ENCODE measurements around the gene RHBDD1.

RHBDD1 gene

DNA sequence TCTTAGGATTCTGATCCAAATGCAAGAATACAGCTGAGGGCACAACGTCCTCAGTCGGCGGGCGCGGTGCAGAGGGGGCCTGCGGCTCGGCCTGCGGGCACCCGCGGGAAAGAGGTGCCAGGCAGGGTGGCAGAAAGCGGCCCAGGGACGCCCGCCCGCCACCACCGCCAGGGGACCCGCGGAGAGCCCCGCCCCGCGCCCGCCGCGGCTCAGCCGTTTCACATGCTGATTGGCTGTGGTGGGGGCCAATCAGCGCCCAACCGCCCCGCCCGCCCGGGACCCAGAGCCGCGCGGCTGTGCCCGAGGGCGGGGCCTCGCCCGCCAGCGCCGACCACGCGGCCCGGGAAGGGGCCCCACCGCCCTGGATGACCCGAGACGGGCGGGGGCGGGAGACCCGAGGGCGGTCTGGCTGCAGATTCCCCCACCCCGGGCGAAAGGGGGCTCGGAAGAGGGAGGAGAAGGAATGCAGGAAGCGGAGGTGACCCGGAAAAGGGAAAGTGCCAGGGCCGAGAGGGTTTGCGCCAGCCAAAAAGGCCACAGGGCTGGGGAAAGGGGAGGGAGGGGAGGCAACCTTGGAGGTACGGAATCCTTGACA is 44.3 kb upstream of the RHBDD1 start:
- no peak for DNase-seq (ENCODE audit: low read depth)
- peak overlapping the region; percentile 57 for H3K4me3 ChIP-seq (ENCODE audit: low read depth, low read length)
- TF ChIP-seq, protein P1, sequence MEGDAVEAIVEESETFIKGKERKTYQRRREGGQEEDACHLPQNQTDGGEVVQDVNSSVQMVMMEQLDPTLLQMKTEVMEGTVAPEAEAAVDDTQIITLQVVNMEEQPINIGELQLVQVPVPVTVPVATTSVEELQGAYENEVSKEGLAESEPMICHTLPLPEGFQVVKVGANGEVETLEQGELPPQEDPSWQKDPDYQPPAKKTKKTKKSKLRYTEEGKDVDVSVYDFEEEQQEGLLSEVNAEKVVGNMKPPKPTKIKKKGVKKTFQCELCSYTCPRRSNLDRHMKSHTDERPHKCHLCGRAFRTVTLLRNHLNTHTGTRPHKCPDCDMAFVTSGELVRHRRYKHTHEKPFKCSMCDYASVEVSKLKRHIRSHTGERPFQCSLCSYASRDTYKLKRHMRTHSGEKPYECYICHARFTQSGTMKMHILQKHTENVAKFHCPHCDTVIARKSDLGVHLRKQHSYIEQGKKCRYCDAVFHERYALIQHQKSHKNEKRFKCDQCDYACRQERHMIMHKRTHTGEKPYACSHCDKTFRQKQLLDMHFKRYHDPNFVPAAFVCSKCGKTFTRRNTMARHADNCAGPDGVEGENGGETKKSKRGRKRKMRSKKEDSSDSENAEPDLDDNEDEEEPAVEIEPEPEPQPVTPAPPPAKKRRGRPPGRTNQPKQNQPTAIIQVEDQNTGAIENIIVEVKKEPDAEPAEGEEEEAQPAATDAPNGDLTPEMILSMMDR (IDR thresholded peaks at IDR 0.05; ENCODE audit: control insufficient read depth, extremely low read depth, insufficient read depth): 0 out of 2 replicates have a peak, but pooled peaks have one; percentile 13

DNA sequence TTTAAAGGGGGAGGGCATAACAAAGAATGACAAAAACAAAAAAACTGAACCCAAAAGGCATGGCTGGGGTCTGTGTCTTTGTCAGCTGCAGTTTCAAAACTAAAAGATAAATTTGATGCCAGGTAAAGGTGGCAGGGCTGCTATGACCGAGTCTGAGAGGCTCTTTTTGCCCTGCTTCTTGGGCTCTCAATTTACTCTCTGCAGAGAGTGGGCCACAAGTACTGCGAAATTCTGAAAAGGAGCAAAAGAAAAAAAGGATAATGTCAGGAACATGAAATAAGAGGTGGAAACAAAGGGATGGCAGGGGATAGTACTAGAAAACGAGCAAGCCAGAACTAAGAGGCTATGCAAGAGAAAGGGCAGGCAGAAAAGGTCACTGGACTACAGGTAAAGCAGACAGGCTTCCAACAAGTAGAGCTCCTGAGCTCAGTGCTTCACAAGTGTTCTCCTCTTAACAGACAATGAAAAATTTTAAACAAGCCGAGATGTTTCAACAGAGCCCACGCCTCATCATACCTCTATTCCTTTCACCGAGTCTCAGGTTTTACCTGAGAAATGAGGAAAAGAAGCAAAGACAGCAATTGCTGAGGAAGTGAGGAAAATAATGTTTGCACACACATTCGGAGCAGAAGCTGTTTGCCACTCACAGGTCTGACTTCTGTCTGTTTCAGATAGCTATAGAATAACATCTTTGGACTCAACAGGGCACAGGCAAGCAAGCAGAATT is 43.5 kb upstream of the RHBDD1 start:
- H3K4me3 ChIP-seq (ENCODE audit: low read depth, low read length): peak overlapping the region; percentile 57
- no peak for DNase-seq (ENCODE audit: low read depth)
- TF ChIP-seq, protein P1 (IDR thresholded peaks at IDR 0.05; ENCODE audit: control insufficient read depth, extremely low read depth, insufficient read depth): no peak

- no peak for DNase-seq (ENCODE audit: low read depth)
- no peak overlapping the region for H3K4me3 ChIP-seq (ENCODE audit: low read depth, low read length)
- TF ChIP-seq, protein P1 (IDR thresholded peaks at IDR 0.05; ENCODE audit: control insufficient read depth, extremely low read depth, insufficient read depth): no peak
These were observed 42.2 kb upstream of the RHBDD1 start for GRCh38 chr2:226793646-226794045.

- TF ChIP-seq, protein P1 (IDR thresholded peaks at IDR 0.05; ENCODE audit: control insufficient read depth, extremely low read depth, insufficient read depth): no peak
- DNase-seq (ENCODE audit: low read depth): no peak
- no peak overlapping the region for H3K4me3 ChIP-seq (ENCODE audit: low read depth, low read length)
These were observed 41.6 kb upstream of the RHBDD1 start for GRCh38 chr2:226794196-226794661.

- no peak overlapping the region for H3K4me3 ChIP-seq (ENCODE audit: low read depth, low read length)
- TF ChIP-seq, protein P1 (IDR thresholded peaks at IDR 0.05; ENCODE audit: control insufficient read depth, extremely low read depth, insufficient read depth): no peak
- DNase-seq (ENCODE audit: low read depth): no peak
These were observed 41.1 kb upstream of the RHBDD1 start for GRCh38 chr2:226794751-226795171.

GRCh38 chr2:226795281-226796011 is 40.4 kb upstream of the RHBDD1 start:
- TF ChIP-seq, protein P1 (IDR thresholded peaks at IDR 0.05; ENCODE audit: control insufficient read depth, extremely low read depth, insufficient read depth): no peak
- DNase-seq (ENCODE audit: low read depth): no peak
- no peak overlapping the region for H3K4me3 ChIP-seq (ENCODE audit: low read depth, low read length)

Data from LNCaP clone FGC (cell line).